ENCODE results near the gene USP22.

USP22 gene

DNA sequence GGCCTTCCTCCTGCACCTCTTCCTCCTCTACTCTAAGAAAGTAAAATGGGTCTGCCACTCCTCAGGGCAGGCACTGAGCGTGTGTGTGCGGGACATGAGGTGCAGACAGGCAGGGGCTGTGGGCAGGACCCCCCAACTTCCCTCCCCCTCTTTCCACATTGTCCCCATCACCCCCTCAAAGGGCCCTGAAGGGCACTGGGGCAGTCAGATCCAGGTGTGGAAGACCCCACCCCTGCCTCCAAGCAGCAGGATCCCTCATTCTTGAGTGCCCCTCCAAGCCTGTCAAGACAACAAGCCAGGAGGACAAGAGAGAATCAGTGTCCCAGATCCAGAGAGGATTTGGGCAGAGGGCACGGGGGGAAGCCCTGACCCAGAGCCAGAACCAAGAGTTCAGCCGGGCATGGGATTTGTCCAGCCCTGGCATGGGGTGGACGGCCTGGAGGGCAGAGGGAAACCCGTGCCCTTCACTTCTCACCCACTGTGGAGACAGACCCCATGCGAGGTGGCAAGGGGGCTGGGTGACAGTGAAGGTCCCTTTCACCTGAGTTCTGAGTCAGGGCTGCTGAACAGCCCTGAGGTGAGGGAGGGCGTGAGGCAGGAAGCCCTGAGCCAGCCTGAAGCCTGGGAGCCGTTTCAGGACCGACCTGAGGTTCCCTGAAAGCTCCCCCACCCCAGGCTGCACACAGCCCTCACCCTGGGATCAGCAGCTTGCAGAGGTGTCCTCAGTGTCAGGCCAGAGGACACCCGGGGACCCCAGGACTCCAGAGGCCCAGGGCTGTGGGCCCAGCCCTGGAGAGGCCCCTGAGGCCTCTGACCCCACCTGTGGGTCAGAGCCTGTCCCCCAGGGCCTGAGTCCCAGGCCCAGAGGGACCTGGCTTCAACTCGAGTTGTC, 45.8 kb downstream of the USP22 start:
- no peak overlapping the region for H3K4me3 ChIP-seq (replicated peaks; ENCODE audit: low read depth, low read length)
- TF ChIP-seq, protein P1, sequence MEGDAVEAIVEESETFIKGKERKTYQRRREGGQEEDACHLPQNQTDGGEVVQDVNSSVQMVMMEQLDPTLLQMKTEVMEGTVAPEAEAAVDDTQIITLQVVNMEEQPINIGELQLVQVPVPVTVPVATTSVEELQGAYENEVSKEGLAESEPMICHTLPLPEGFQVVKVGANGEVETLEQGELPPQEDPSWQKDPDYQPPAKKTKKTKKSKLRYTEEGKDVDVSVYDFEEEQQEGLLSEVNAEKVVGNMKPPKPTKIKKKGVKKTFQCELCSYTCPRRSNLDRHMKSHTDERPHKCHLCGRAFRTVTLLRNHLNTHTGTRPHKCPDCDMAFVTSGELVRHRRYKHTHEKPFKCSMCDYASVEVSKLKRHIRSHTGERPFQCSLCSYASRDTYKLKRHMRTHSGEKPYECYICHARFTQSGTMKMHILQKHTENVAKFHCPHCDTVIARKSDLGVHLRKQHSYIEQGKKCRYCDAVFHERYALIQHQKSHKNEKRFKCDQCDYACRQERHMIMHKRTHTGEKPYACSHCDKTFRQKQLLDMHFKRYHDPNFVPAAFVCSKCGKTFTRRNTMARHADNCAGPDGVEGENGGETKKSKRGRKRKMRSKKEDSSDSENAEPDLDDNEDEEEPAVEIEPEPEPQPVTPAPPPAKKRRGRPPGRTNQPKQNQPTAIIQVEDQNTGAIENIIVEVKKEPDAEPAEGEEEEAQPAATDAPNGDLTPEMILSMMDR (IDR thresholded peaks at IDR 0.05; ENCODE audit: low read length, missing control alignments) = no peak
- DNase-seq (ENCODE audit: low read depth) = no peak

DNA sequence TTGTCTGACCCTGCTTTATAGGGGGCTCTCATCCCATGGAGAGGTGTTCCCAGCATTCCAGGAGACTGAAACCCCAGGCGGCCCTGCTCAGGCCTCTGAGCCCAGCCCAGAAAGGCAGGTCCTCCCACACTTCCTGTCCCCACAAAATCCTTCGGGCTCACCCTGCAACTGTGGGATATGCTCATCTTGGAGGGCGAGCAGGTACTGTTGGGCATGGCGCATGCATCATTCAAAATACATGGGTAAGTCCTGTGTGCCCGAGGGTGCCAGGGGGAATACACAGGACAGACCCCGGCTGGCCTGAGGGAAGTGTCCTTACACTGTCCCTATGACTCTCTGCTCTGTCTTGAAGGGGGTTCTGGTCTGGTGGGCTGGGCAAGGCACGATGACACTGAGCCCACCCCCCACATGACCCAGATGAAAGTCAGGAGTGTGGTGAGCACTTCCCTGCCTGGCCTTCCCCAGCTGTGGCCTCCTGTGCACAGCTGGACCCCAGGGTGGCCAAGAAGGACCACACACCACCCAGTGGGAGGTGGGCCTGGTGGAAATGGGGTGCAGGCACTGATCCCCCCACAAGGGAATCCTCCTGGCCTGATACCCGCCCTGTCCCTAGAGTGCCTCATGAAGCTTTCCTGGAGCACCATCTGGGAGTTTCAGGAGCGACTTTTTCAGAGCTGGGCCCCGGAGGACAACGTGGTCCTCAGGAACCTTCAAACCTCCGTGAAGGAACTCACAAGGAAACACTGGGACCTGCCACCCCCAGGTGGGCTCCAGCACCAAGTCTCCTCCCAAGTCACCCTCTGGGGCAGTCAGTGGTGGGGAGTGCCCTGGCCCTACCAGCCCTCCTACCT, 46.7 kb downstream of the USP22 start:
- TF ChIP-seq, protein P1 (IDR thresholded peaks at IDR 0.05; ENCODE audit: low read length, missing control alignments) = no peak
- DNase-seq (ENCODE audit: low read depth) = no peak
- no peak overlapping the region for H3K4me3 ChIP-seq (replicated peaks; ENCODE audit: low read depth, low read length)

DNA sequence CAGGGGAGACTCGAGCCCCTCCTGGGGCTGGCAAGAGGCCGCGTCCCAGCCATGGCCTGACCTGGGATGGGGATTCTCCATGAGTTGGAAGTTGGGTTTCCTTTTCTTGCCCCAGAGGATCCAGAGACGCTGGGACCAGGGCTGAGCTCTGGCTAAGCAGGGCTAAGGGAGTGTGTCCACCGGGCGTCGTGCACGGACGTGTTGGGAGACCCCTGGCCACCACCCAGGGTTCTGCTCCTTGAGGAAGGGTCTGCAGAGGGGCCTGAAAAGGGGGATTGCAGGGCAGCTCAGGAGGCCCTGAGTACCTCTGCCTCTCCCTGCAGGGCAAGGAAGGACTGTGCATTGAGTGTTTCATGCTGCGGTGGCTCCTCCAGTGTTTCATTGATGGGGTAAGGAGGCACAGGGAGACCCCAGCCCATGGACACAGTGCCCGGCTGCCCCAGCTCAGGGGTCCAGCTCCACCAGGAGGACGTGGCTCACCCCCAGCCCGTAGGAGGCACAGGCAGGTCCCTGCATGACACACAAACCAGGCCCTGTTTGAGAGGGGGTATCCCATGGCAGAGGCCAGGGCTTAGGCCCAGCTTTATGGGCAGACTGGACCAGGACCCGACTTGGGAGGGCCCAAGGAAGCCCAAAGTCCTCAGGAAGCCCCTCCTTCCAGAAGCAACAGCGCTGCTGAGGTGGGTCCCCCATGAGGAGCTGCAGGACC, 47.5 kb downstream of the USP22 start:
- DNase-seq (ENCODE audit: low read depth) = no peak
- TF ChIP-seq, protein P1 (IDR thresholded peaks at IDR 0.05; ENCODE audit: low read length, missing control alignments) = no peak
- no peak overlapping the region for H3K4me3 ChIP-seq (replicated peaks; ENCODE audit: low read depth, low read length)

DNA sequence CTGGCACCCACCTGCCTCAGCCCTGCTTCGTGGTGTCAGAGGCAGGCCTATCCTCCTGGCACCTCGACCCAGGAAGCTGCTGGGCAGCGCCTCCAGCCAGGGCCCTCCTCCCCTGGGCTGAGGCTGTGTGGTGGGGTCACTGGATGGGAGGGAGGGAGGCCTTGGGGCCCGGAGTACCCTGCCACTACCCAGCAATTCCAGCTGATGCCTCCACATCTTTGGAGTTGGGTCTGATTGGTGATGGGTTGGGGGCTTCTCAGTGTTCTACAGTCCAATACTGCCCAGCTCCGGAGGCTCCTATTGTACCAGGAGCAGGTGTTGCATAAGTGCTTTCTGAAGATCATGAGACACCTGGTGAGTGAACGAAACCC, 48.0 kb downstream of the USP22 start:
- TF ChIP-seq, protein P1 (IDR thresholded peaks at IDR 0.05; ENCODE audit: low read length, missing control alignments) = no peak
- no peak for DNase-seq (ENCODE audit: low read depth)
- no peak overlapping the region for H3K4me3 ChIP-seq (replicated peaks; ENCODE audit: low read depth, low read length)

DNA sequence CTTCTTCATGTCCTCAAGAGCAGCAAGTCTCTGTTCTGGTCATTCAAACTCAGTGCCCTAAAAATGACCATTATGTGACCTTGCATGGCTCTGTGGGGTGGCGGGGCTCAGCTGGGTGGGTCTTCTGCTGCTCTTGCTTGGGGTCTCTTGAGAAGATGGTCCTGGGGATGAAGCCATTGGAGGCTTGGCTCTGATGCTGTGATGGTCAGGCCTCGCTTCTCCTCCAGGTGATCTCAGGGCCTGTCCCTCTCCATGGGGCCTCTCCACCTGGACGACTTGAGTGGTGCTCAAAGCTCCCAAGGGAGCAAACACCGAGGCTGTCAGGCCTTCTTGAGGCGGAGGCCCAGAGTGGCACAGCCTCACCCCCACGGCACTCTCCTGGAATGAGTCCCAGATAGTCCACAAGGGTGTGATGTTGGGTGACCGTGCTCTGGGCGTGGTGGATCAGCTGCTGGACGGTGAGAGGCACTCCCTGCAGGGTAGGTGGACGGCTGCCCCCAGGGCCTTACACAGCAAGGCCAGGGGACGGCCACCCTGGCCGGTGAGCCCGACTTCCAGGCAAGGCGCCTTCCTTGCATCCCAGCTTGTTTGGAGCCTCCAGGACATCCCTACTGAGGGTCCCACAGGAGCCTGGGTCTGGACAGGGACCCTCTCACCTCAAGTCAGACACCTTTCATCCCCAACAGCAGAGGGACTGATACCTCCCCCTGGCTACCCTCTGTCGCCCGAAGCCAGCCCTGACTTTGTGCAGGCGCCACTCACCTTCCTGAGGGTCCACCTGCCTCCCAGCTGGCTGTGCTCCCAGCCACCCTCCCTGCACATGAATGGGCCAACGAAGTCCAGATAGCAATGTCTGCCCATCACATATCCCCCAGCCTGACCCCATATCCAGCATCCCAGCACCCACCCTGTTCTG, 48.7 kb downstream of the USP22 start:
- DNase-seq (ENCODE audit: low read depth) = no peak
- no peak overlapping the region for H3K4me3 ChIP-seq (replicated peaks; ENCODE audit: low read depth, low read length)
- TF ChIP-seq, protein P1 (IDR thresholded peaks at IDR 0.05; ENCODE audit: low read length, missing control alignments) = no peak

Data from fibroblast of pulmonary artery (primary cell).